Nucleus accumbens (tissue), 56 donors: ENCODE data around the gene DCLRE1C.
"Not testable (repeated sequence)": the region's sequence is repeated elsewhere in the genome, so short reads cannot be mapped to it uniquely, and the experiment has no call there.

ENCODE experiments used
- DNase-seq, 56 donors: peaks; one replicate each; lab custom pipeline; 2025; lab: John Stamatoyannopoulos, UW

The DCLRE1C gene

GRCh38 chr10:14947268-14947667 is 6.6 kb downstream of the DCLRE1C start:
- DNase-seq, result no peak

DNA sequence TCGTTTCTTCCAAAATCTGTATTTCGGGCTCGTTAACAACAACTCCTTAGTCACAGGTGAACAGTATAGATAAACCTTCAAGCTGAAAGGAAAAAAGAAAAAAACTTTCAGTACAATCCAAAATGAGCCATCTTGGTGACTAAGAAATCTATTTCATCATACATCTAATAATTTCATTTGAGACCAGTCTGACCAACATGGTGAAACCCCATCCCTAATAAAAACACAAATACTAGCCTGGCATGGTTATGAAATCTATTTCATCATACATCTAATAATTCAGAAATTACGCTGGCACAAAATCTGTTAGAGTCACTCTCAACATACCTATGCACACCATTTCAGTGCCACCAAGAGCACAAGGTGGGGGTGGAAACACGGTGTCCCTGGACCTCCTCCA is 8.8 kb downstream of the DCLRE1C start:
- no peak for DNase-seq

DNA sequence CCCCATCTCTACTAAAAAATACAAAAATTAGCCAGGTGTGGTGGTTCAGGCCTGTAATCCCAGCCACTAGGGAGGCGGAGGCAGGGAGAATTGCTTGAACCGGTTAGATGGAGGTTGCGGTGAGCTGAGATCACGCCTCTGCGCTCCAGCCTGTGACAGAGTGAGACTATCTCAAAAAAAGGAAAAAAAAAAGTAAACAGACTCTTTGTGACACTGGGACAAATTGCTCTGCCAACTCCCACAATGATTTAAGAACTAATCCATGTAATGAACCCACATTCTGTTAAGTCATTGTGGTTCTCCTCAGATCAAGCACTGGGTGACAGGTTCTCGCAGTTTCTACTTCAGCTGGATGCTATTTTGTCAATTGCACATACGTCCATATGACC is 11.0 kb downstream of the DCLRE1C start:
- DNase-seq, result not testable (repeated sequence)

DNA sequence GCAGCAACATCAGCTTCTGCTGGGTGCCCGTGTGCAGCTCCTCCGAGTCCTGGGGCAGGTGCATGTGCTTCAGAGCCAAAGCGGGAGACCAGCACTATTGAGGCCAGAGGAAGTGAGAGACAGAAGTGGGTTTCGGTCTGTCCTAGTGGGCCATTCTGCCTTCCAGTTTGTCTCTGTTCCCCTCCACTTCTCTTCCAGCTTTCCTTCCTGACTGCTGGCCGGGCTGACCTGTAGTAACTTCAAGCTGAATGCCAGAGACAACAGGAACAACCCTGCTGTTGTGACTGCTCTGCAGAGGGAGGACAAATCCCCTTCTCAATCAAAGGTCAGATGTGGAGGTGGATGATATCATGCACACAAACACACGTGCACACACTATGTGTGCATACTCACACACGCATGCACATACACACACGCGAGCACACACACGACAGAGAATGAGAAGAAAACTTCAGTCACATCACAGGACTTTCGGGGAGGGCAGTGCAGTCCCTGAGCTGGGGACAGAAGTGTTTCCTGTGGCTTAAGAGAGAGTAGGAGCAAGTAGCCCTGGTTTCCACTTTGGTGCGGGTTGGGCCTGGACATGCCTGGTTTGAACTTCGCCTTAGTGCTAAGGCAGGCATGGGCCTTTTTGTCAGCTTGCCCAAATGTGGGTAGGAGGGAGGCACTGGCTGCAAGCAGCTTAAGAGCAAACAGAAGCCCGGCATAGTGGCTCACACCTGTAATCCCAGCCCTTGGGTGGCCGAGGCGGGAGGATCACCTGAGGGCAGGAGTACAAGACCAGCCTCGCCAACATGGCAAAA is 11.5 kb downstream of the DCLRE1C start:
- DNase-seq, result not testable (repeated sequence)

- DNase-seq, result not testable (repeated sequence)
Measured at GRCh38 chr10:14938971-14939370, 14.9 kb downstream of the DCLRE1C start.

DNA sequence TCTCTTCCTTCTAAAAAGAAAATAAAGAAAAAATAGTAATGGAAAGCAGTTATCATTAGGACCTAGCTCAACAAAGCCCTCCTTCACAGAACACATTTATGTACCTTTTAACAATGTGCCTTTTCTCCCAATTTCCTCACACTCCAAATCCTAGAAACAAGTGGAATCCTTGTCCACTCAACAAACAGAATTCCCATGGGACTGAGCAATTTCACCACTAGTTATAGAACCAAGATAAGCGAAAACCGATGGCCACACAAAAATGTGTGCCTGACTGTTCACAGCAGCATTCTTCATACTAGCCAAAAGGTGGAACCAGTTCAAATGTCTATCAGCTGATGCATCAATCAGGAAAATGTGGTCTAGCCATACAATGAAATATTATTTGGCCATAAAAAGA is 17.3 kb downstream of the DCLRE1C start:
- DNase-seq, result no peak

GRCh38 chr10:14930610-14931009 is 23.3 kb downstream of the DCLRE1C start:
- DNase-seq, result no peak

DNA sequence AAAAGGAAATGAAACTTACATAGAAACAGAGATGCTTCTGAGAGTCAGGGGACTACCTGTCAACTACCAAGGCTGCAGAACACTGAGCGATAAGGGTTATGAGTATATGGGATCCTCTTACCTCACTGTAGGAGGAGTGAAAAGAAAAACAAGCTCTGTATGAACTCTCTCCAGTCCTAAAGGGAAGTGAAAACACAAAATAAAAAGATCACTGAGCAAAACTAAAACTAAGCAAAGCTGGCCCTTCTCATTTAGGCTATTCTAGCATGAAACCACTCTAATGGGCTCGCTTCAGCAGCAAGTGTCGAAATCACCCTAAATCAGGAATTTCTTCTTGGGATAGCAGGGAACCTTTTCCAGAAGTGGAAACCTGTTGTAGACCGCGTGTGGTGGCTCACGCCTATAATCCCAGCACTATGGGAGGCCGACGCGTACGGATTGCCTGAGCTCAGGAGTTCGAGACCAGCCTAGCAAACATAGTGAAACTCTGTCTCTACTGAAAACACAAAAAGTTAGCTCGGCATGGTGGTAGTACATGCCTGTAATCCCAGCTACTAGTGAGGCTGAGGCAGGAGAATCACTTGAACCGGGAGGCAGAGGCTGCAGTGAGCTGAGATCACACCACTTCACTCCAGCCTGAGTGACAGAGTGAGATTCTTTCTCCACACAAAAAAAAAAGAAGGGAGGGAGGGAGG is 27.0 kb downstream of the DCLRE1C start:
- no peak for DNase-seq

- no peak for DNase-seq
Measured at GRCh38 chr10:14926061-14926470, 27.8 kb downstream of the DCLRE1C start.

GRCh38 chr10:14925268-14925667 is 28.6 kb downstream of the DCLRE1C start:
- no peak for DNase-seq

DNA sequence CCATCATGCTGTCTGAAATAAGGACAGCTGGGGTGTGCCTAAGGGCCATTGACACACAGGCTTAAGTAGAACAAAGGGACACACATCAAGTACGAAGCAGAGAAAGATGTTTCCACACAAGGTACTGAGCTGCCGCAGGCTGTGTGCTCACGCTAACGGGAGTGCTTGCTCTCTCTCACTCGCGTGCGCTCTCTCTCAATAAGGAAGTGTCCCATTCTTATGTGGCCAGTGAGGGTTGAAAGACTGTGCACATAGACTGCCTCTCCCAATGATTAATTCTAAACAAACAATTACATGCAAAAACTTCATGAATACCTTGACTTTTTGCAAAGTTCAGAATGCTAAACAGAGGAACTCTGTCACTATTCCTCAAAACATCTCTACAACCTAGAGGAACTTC is 29.9 kb downstream of the DCLRE1C start:
- DNase-seq, result no peak

DNA sequence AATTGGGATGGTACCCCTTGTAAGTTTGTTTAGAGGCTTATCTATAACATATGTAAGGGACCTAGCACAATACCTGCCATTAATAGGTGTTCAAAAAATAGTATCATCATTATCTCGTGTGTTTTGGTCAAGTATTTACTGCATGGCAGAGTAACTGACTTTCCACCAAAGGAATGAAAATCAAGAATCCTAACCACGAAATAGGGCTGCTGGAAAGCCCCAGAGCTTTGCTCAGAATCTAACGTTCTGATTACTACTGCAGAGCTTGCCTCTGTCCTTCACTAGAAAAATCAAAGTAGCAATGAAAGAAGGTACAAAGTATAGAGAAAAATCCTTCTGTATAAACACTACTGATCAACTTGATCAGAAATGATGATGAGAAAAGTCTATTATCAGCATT is 34.9 kb downstream of the DCLRE1C start:
- DNase-seq, result no peak

DNA sequence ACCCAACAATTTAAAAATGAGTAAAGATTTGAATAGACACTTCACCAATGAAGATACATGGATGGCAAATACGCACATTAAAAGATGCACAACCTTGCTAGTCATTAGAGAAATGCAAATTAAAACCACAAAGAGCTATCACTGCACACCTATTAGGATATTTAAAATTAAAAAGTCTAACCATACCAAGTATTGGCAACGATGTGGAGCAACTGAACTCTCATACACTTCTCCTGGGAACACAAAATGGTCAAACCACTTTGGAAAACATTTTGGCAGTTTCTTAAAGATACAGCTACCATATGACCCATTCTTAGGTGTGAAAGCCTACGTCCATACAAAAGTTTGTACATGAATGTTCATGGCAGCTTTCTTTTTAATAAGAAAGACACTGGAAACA is 36.1 kb downstream of the DCLRE1C start:
- DNase-seq, result no peak

- DNase-seq, result no peak
Measured at GRCh38 chr10:14916600-14916999, 37.3 kb downstream of the DCLRE1C start.

DNA sequence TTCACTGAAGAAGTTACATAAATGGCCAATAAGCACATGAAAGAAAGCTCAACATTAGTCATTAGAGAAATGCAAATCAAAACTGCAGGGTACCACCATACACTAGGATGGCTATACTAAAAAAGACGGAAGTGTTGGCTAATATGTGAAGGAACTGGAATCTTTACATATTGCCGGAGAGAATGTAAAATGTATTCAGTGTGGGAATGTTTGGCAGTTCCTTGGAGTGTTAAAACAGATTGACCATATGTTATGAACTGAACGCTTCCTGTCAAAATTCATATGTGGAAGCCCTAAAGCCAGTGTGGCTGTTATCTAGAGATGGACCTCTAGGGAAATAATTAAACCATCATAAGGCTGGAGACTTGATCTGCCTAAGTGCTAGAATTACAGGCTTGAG is 42.1 kb downstream of the DCLRE1C start:
- DNase-seq, result no peak

DNA sequence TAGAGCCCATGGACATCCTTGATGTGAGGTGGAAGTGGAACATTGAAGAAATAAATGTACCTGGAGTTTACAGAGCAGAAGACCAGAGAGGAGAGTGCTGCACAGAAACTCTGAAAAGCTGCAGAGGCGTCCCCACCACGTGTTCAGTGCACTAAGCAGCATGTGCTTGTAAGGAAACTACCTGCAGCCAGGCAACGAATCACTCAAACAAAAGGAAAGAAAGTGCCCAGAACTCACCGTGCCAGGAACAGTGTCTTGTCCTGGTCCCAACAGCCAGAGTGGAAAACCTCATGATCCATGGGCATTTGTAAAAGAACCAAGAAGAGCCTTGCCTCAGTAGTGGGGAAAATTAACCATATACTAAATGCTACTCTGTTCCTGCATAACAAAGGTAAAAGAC is 42.9 kb downstream of the DCLRE1C start:
- DNase-seq, result no peak

DNA sequence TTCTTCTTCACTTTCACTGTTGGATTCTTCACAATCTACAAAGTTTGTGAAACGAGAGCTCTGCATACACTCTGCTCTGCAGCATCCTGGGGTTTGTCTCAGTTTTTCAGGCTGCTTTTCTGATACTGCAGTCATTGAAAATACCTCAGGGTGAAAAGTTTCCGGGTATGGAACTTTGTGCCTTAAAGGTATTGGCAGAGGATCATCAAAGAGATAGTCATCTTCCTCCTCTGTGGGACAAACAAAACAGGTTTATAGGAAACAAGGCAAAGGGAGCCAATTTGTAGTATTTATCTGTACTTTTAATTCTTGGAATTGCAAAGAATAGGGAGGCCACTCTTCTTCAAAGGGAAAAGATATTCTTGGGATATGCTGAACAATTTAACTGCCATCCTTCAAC is 44.8 kb downstream of the DCLRE1C start:
- DNase-seq, result no peak

DNA sequence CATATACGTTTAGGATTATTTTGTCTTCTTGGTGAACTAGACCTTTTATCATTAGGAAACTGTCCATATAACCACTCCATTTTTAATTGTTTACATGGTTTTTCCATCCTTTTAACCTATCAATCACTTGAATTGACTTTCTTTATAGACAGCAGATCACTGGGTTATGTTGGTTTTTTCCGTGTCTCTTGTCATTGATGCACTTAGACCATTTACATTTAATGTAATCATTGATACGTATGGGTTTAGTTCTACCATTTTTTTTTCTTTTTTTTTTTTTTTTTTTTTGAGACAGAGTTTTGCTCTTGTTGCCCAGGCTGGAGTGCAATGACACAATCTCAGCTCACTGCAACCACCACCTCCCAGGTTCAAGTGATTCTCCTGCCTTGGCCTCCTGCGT is 46.3 kb downstream of the DCLRE1C start:
- not testable (repeated sequence) for DNase-seq

- DNase-seq, result no peak
Measured at GRCh38 chr10:14906765-14907164, 47.1 kb downstream of the DCLRE1C start.

- no peak for DNase-seq
Measured at GRCh38 chr10:14905890-14906289, 48.0 kb downstream of the DCLRE1C start.

GRCh38 chr10:14904864-14905263 is 49.0 kb downstream of the DCLRE1C start:
- DNase-seq, result no peak

DNA sequence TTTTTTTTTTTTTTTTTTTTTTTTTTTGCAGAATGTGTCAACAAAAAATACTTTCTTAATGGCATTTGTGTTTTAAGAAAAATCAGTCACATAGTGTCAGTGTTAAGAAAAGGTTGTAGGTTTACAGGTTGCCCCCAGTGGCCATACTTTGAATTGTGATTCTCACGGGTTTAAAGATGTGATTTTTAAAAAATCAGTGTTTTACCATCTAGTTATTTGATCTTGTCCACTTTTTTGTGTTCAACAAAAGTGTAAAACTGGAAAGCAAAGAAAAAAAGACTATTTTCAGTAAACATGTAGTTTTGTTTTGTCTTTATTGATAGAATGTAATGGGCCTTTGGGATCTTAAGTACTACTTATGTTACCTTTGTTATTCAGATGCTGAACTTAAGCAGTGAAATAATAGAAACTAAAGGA is 49.6 kb downstream of the DCLRE1C start:
- DNase-seq, result no peak
